AML-193 (cell line): ENCODE data around the gene EXOSC5.
"Not testable (repeated sequence)": the region's sequence is repeated elsewhere in the genome, so short reads cannot be mapped to it uniquely, and the experiment has no call there.

ENCODE experiments used
- DNase-seq, 2 experiments: peaks; one replicate each; lab custom pipeline; 2025; lab: John Stamatoyannopoulos, UW

The EXOSC5 gene

DNA sequence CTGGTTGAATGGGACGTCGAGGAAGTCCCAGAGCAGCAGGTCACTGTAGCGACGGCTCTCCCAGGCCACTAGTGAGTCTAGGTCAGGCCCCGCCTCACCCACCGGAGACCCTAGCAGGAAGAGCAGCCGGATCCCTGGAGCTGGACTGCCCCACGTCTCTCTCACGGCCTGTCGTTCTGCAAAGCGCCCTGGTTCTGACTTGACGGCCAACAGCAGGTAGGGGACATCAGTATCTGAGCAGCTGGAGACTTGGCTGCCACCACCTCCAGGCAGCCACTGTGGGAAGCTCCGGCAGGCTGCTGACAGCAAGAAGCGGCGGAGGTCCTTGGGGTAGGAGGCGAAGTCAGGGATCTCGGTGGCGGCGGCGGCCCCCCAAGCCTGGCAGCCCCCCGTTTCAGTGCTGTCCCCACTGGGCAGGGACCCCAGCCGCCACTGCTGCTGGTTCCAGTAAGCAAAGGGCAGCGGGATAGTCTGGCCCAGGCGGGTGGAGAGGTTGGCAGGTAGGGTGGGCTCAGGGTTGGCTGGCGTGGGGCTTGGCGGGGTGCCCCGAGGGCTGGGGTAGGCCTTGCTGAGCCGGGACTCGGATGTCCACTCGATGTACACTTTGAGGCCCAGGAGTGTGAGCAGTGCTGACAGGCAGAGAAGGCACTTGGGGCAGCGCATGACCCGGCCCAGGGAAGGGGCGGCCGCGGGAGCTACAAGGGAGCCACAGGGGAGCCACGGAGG, 29.1 kb upstream of the EXOSC5 start:
- no peak for DNase-seq

GRCh38 chr19:41425174-41426115, 28.3 kb upstream of the EXOSC5 start:
- no peak for DNase-seq

- DNase-seq: peak in 1 of 2 experiments; percentile 39
Observed at GRCh38 chr19:41424335-41425173, 27.4 kb upstream of the EXOSC5 start.

DNA sequence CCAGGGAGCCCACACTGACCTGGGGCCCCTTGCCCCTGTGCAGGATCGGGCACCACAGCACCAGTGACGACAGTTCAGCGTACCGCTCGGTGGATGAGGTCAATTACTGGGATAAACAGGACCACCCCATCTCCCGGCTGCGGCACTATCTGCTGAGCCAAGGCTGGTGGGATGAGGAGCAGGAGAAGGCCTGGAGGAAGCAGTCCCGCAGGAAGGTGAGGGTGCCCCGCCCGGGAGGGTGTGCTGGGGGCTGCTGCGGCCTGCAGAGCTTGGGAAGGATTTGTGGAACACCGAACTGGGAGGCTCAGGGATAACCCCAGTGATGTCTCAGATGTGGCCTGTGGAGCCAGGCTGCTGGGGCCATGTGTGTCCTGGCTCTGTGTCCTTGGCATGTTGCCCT, 25.8 kb upstream of the EXOSC5 start:
- no peak for DNase-seq

- DNase-seq: no peak
Observed at GRCh38 chr19:41422456-41422855, 25.3 kb upstream of the EXOSC5 start.

GRCh38 chr19:41421973-41422372, 24.8 kb upstream of the EXOSC5 start:
- no peak for DNase-seq

GRCh38 chr19:41421314-41421713, 24.2 kb upstream of the EXOSC5 start:
- no peak for DNase-seq

DNA sequence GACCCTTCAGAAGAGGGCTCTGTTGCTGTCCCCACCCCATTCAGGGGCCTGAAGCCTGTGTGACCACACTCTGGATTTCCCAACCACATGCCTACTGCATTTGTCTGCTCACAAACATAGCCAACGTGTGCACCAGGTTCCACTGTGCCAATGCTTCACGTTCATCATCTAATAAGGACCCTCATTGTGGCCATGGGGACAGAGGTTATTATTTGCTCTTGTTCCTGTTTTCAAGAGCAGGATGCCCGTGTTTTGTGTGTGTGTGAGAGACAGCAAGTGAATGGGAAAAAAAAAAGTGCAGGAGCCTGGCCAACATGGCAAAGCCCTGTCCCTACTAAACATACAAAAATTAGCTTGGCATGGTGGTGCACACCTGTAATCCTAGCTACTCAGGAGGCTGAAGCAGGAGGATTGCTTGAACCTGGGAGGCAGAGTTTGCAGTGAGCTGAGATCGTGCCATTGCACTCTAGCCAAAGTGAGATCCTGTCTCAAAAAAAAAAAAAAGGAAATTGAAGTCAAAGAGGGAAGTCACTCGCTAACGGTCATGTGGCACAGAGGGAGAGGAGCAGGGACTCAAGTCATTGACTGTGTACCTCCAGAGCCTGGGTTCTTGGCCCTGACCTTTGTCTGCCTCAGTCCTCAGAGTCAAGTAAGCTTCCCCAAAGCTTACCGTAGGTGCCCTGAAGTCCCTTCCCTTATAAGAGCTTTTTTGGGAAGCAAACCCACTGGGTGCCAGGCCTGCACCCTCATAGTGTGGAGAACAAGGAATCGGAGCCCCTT, 23.1 kb upstream of the EXOSC5 start:
- peak; percentile 81 to 87 for DNase-seq

- DNase-seq: no peak
Observed at GRCh38 chr19:41416194-41416674, 19.1 kb upstream of the EXOSC5 start.

DNA sequence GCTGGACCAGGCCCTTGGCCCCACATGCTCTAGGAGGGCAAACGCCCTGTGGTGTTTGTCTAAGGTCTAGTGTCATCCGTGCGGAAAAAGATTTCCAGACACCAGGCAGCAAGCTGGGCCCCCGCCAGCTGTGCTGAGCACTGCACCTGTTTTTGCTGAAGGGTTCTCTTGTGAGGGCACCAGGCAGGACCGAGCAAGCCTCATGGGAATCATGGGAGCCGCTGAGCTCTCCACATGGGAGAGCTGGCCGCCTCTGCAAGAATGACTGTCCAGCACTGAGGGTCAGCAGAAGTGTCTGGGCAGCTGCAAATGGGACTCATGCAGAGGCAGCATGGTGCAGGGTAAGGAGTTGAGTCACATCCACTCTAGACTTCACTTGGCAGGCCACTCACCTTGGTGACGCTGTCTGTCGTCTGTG, 18.0 kb upstream of the EXOSC5 start:
- no peak for DNase-seq

GRCh38 chr19:41414461-41414860, 17.3 kb upstream of the EXOSC5 start:
- DNase-seq: no peak

DNA sequence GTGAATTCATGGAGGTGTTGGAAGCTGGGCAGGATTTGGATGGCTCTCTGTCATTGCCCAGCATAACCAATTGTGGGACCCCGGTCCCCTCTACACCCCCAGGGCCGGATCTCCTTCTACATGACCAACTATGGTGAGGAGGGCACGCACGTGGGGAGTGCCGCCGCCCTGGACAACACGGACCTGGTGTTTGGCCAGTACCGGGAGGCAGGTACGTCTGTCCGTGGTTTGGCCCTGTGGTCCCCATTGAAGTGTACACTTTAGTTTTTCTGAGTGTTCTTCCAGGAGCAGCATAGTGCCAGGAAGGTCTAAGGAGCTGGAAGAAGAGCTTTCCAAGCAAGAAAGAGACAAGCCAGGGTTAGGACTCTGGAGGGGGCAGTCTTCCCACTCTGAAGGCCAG, 16.8 kb upstream of the EXOSC5 start:
- no peak for DNase-seq

DNA sequence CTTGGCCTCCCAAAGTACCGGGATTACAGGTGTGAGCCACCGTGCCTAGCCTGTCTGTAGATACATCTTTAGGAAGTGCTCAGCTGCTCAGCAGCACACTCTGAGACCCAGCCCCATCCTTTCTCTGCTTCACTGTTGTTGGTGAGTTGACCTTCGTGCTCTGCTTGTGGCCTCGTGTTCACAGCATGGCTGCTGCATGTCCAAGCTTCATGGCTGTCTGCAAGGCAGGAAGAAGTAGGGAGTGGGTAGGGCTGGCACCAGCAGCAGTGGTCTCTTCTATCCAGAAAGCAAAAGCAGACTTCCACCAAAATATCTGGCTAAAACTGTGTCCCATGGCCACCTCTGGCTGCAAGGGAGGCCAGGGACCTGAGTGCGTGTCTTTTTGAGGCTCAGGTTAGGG, 15.8 kb upstream of the EXOSC5 start:
- DNase-seq: no peak

DNA sequence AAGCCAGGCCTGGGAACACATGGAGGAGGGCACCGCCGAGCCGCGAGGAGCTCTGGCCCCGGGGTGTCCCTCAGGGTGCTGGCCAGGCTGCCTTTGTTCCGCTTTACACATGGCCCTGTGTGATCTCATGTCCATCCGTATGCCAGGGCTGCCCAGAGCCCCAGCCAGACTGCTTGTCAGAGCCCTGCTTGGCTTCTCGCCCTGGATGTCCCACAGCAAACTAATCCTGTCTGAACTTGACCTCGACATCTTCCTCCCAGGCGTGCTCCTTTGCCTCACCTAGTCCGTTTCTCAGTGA, 14.8 kb upstream of the EXOSC5 start:
- no peak for DNase-seq

GRCh38 chr19:41411100-41411967, 14.2 kb upstream of the EXOSC5 start:
- DNase-seq: no peak

- no peak for DNase-seq
Observed at GRCh38 chr19:41410336-41411054, 13.3 kb upstream of the EXOSC5 start.

- no peak for DNase-seq
Observed at GRCh38 chr19:41409288-41409687, 12.1 kb upstream of the EXOSC5 start.

- not testable (repeated sequence) for DNase-seq
Observed at GRCh38 chr19:41408846-41409245, 11.7 kb upstream of the EXOSC5 start.

GRCh38 chr19:41408256-41408655, 11.1 kb upstream of the EXOSC5 start:
- no peak for DNase-seq

- DNase-seq: peak; percentile 92 to 95
Observed at GRCh38 chr19:41407271-41407670, 10.1 kb upstream of the EXOSC5 start.
